GM21390 (cell line): ENCODE measurements around the gene SLC22A31.
"Not testable (repeated sequence)": the region's sequence is repeated elsewhere in the genome, so short reads cannot be mapped to it uniquely, and the experiment has no call there.

ENCODE experiments used
- ATAC-seq: cut with Tn5 transposase; IDR thresholded peaks from one replicate; pipeline ENCODE4 v1.9.1; 2021; ENCODE audit not compliant: unreplicated experiment

Gene SLC22A31

GRCh38 chr16:89193576-89194293 lies 6.6 kb downstream of the SLC22A31 start:
- no peak for ATAC-seq

GRCh38 chr16:89192956-89193575 lies 7.3 kb downstream of the SLC22A31 start:
- no peak for ATAC-seq

GRCh38 chr16:89192186-89192955 lies 8.0 kb downstream of the SLC22A31 start:
- not testable (repeated sequence) for ATAC-seq

GRCh38 chr16:89191901-89192185 lies 8.5 kb downstream of the SLC22A31 start:
- ATAC-seq: no peak

- ATAC-seq: no peak
These were observed 9.1 kb downstream of the SLC22A31 start for GRCh38 chr16:89191033-89191900.

GRCh38 chr16:89190150-89190958 lies 10.0 kb downstream of the SLC22A31 start:
- ATAC-seq: no peak

GRCh38 chr16:89189358-89190025 lies 10.8 kb downstream of the SLC22A31 start:
- no peak for ATAC-seq

GRCh38 chr16:89188471-89189357 lies 11.6 kb downstream of the SLC22A31 start:
- not testable (repeated sequence) for ATAC-seq

- no peak for ATAC-seq
These were observed 12.5 kb downstream of the SLC22A31 start for GRCh38 chr16:89187770-89188392.

GRCh38 chr16:89187032-89187769 lies 13.1 kb downstream of the SLC22A31 start:
- ATAC-seq: no peak

GRCh38 chr16:89186593-89187031 lies 13.7 kb downstream of the SLC22A31 start:
- ATAC-seq: not testable (repeated sequence)

- ATAC-seq: not testable (repeated sequence)
These were observed 14.3 kb downstream of the SLC22A31 start for GRCh38 chr16:89185887-89186592.

- ATAC-seq: no peak
These were observed 15.2 kb downstream of the SLC22A31 start for GRCh38 chr16:89184933-89185794.

- ATAC-seq: no peak
These were observed 15.7 kb downstream of the SLC22A31 start for GRCh38 chr16:89184677-89184932.

- ATAC-seq: no peak
These were observed 16.2 kb downstream of the SLC22A31 start for GRCh38 chr16:89183975-89184676.

- no peak for ATAC-seq
These were observed 16.9 kb downstream of the SLC22A31 start for GRCh38 chr16:89183463-89183862.
